GM12878 (cell line): Measurements from ENCODE around the gene ZMYM3.

Experiments
- JUNB ChIP-seq: IDR thresholded peaks from 2 replicates; pipeline ENCODE4 v1.6.1; 2016; ENCODE audit warnings: antibody characterized with exemption, mild to moderate bottlenecking
- REST ChIP-seq: IDR thresholded peaks from 2 replicates; pipeline ENCODE4 v1.6.1; 2012; ENCODE audit warnings: mild to moderate bottlenecking, low read depth, low read length

- TF ChIP-seq JUNB = no peak
- no peak for TF ChIP-seq REST
Observed at GRCh38 chrX:71221145-71221544, 32.8 kb downstream of the ZMYM3 start.
